ENCODE data around the gene ESF1. TPM values are rescaled to one million over a fixed set of nuclear protein-coding genes. Genes with fewer than 3 reads are reported as not detected.

ESF1 gene
- total and polyA plus RNA-seq, 2 of the 8 experiments (the other 6 are each of a cell fraction or from before 2014, with no cell fraction given) = 1.1 to 32.9 TPM

GRCh38 chr20:13783528-13783927, 1.2 kb downstream of the ESF1 start:
- peaks cover 0 to 4% (median 1%) of the 10 kb centered on the region in 4 experiments; a peak in 2 of 7 replicates for H3K4me1 ChIP-seq (replicated peaks in 1 of 4; ENCODE audit: control insufficient read depth in 3 of 4, insufficient read depth in 4 of 4, low read length in 3 of 4)
- H4K91ac ChIP-seq (replicated peaks; ENCODE audit: insufficient read length, low read length) = no peak overlapping the region
- H2BK20ac ChIP-seq (ENCODE audit: low read length) = no peak overlapping the region
- no peak overlapping the region for H3K27ac ChIP-seq (ENCODE audit: low read depth, low read length)
- H3K4ac ChIP-seq (replicated peaks; ENCODE audit: insufficient read length, low read depth, low read length) = no peak overlapping the region
- H3K9me3 ChIP-seq (ENCODE audit: insufficient read depth in 2 of 2, low read depth in 1 of 2, low read length in 1 of 2) = no peaks in the 10 kb centered on the region
- H4K5ac ChIP-seq (ENCODE audit: insufficient read length, low read depth, low read length) = no peak overlapping the region
- FAIRE-seq (no peak), DNase-seq (ENCODE audit: low read depth in 1 of 2, low spot score in 2 of 2) (no peak)
- H4K20me1 ChIP-seq (replicated peaks in 1 of 2; ENCODE audit: control insufficient read depth in 1 of 2, insufficient read depth in 2 of 2, low read length in 2 of 2) = peaks cover 3 to 4% of the 10 kb centered on the region in 2 experiments
- peaks cover 5% of the 10 kb centered on the region; the same call in 1 of the 2 replicates for H3K79me1 ChIP-seq (ENCODE audit: low read depth, low read length)
- no peak overlapping the region for H2BK12ac ChIP-seq (ENCODE audit: low read depth, low read length)
- H3K4me2 ChIP-seq (ENCODE audit: insufficient read depth in 1 of 2, low read depth in 2 of 2, low read length in 2 of 2) = peak overlapping the region; percentile 65 to 82
- H4K8ac ChIP-seq (ENCODE audit: extremely low read depth, insufficient read depth, low read length) = no peak overlapping the region
- peak overlapping the region; percentile 73 to 97 (median 78) for H3K4me3 ChIP-seq (ENCODE audit: extremely low read depth in 1 of 4, insufficient read depth in 2 of 4, low read depth in 3 of 4, low read length in 4 of 4)
- H3K36me3 ChIP-seq (ENCODE audit: control insufficient read depth in 2 of 4, insufficient read depth in 4 of 4, low read length in 3 of 4) = peaks cover 4 to 42% (median 22%) of the 10 kb centered on the region in 4 experiments; a peak in 7 of 8 replicates
- H3K27me3 ChIP-seq (replicated peaks in 1 of 4; ENCODE audit: control insufficient read depth in 3 of 4, extremely low read depth in 1 of 4, insufficient read depth in 3 of 4, low read length in 3 of 4) = no peaks in the 10 kb centered on the region
- H2AK5ac ChIP-seq (ENCODE audit: low read depth, low read length) = no peak overlapping the region
- no peak for TF ChIP-seq EGR1 (IDR thresholded peaks at IDR 0.05; ENCODE audit: borderline replicate concordance, low read depth, low read length)
- no peak for TF ChIP-seq CEBPB (IDR thresholded peaks at IDR 0.05; ENCODE audit: low read depth, low read length)
- no peak for TF ChIP-seq E2F6 (IDR thresholded peaks at IDR 0.05)
- no peak for TF ChIP-seq BCL11A (IDR thresholded peaks at IDR 0.05; ENCODE audit: low read depth in 2 of 2, low read length in 2 of 2)
- H2BK120ac ChIP-seq (replicated peaks; ENCODE audit: low read depth, low read length) = no peak overlapping the region
- H2BK5ac ChIP-seq (ENCODE audit: low read depth, low read length) = no peak overlapping the region
- H3K79me2 ChIP-seq (ENCODE audit: control insufficient read depth in 1 of 2, insufficient read depth in 2 of 2, low read length in 2 of 2) = peaks cover 10 to 80% of the 10 kb centered on the region in 2 experiments
- H3K9ac ChIP-seq (replicated peaks in 1 of 4; ENCODE audit: extremely low read depth in 1 of 4, low read depth in 3 of 4, low read length in 3 of 4) = no peak overlapping the region
- no peak overlapping the region for H2BK15ac ChIP-seq (ENCODE audit: low read length)
- H3K23me2 ChIP-seq (ENCODE audit: low read depth, low read length) = peaks cover 3% of the 10 kb centered on the region; the same call in 1 of the 2 replicates
- H2AFZ ChIP-seq (ENCODE audit: low read length) = no peak overlapping the region
- H3K23ac ChIP-seq (ENCODE audit: insufficient read length) = no peak overlapping the region
- no peak overlapping the region for H3K18ac ChIP-seq (ENCODE audit: extremely low read depth, low read length)
- H3K56ac ChIP-seq (replicated peaks; ENCODE audit: insufficient read length, low read depth, low read length) = no peak overlapping the region
- POLR2A ChIA-PET (ENCODE audit: partially characterized antibody) = interaction anchor here (1.0 to 3.6 kb wide), 3 partner anchors 12 to 292 kb away, joined by 3 to 28 read pairs (median 4); no protein-coding TSS in a partner anchor
- 93% methylated on average over 12 of the region's 13 CpGs; no CpG with 5 or more reads in 1 of the 2 experiments for WGBS, 2 experiments (ENCODE audit: extremely low coverage in 1 of 2, insufficient coverage in 1 of 2, insufficient read length in 1 of 2, insufficient replicate concordance in 2 of 2, low coverage in 1 of 2, low lambda C conversion rate in 2 of 2, missing lambda C conversion rate in 1 of 2)
- no peak overlapping the region for H3K14ac ChIP-seq (ENCODE audit: insufficient read length)
- CTCF ChIA-PET (ENCODE audit: partially characterized antibody) = interaction anchor here (1.5 to 2.6 kb wide), 3 partner anchors 11 to 173 kb away, joined by 4 to 12 read pairs (median 9); no protein-coding TSS in a partner anchor

Measured in H1 (cell line).